Keratinocyte (primary cell): ENCODE data around the gene JPT2. TPM values are rescaled to one million over a fixed set of nuclear protein-coding genes. Genes with fewer than 3 reads are reported as not detected.

Source experiments
- DNase-seq: peaks from one replicate; pipeline ENCODE4 v3.0.0-alpha.2; 2011; ENCODE audit warnings: low read depth, missing footprints, low spot score
- FAIRE-seq: peaks from 2 replicates; lab custom pipeline; 2011; peaks lifted over from hg19 to GRCh38; lab: Jason Lieb, UNC
- H2AFZ ChIP-seq: 2 replicates; pipeline ENCODE4 v1.6.0; 2012; ENCODE audit warnings: low read length, control low read depth, inconsistent platforms; ENCODE audit not compliant: control insufficient read depth
- H3K27ac ChIP-seq: 2 replicates; pipeline ENCODE4 v1.5.1; 2011; ENCODE audit warnings: low read length; ENCODE audit not compliant: control insufficient read depth, insufficient read depth
- H3K27me3 ChIP-seq: 3 replicates; pipeline ENCODE4 v1.6.0; 2011; ENCODE audit warnings: low read length; ENCODE audit not compliant: control insufficient read depth, insufficient read depth; ENCODE audit errors: extremely low read depth
- H3K36me3 ChIP-seq, 2 experiments: 2 replicates in 1 of 2; 3 replicates in 1 of 2; pipeline ENCODE4 v1.5.1; 2011; ENCODE audit warnings: low read length in 2 of 2, mild to moderate bottlenecking in 1 of 2; ENCODE audit not compliant: control insufficient read depth in 2 of 2, insufficient read depth in 2 of 2; ENCODE audit errors: extremely low read depth in 1 of 2
- H3K4me1 ChIP-seq: 3 replicates; pipeline ENCODE4 v1.5.1; 2011; ENCODE audit warnings: low read length; ENCODE audit not compliant: control insufficient read depth, insufficient read depth; ENCODE audit errors: extremely low read depth
- H3K4me2 ChIP-seq: 3 replicates; pipeline ENCODE4 v1.6.0; 2011; ENCODE audit warnings: low read depth, low read length; ENCODE audit not compliant: control insufficient read depth, insufficient read depth; ENCODE audit errors: extremely low read depth
- H3K4me3 ChIP-seq, 3 experiments: fragments of 200-600 bp in 1 of 3; sonication (generic) in 1 of 3; 2 replicates in 2 of 3; 3 replicates in 1 of 3; pipeline ENCODE4 v1.5.1; 2011 to 2016; ENCODE audit warnings: low read length in 3 of 3, mild to moderate bottlenecking in 3 of 3, control low read depth in 2 of 3, inconsistent platforms in 1 of 3, low read depth in 1 of 3, mixed read lengths in 1 of 3, mixed run types in 1 of 3, moderate library complexity in 1 of 3; ENCODE audit not compliant: control insufficient read depth in 2 of 3, insufficient read depth in 2 of 3; ENCODE audit errors: extremely low read depth in 1 of 3
- H3K79me2 ChIP-seq: 2 replicates; pipeline ENCODE4 v1.6.0; 2012; ENCODE audit warnings: low read length; ENCODE audit not compliant: control insufficient read depth, insufficient read depth
- H3K9ac ChIP-seq: 3 replicates; pipeline ENCODE4 v1.6.0; 2011; ENCODE audit warnings: low read length; ENCODE audit not compliant: control insufficient read depth, insufficient read depth; ENCODE audit errors: extremely low read depth
- H3K9me1 ChIP-seq: 3 replicates; pipeline ENCODE4 v1.6.0; 2011; ENCODE audit warnings: low read length; ENCODE audit not compliant: control insufficient read depth, insufficient read depth; ENCODE audit errors: extremely low read depth
- H3K9me3 ChIP-seq: 2 replicates; pipeline ENCODE4 v1.5.1; 2012; ENCODE audit warnings: low read depth, low read length; ENCODE audit not compliant: control insufficient read depth
- H4K20me1 ChIP-seq: 3 replicates; pipeline ENCODE4 v1.6.0; 2011; ENCODE audit warnings: low read length; ENCODE audit not compliant: control insufficient read depth, insufficient read depth; ENCODE audit errors: extremely low read depth
- CTCF ChIP-seq, 3 experiments: IDR thresholded peaks in 1 of 3; conservative IDR thresholded peaks in 1 of 3; optimal IDR thresholded peaks in 1 of 3; 2 replicates in 2 of 3; 3 replicates in 1 of 3; pipeline versions ENCODE3 to v1.5.1; 2011; ENCODE audit warnings: low read length in 3 of 3, mild to moderate bottlenecking in 3 of 3, moderate library complexity in 2 of 3, control low read depth in 1 of 3, inconsistent platforms in 1 of 3; ENCODE audit not compliant: insufficient read depth in 2 of 3; ENCODE audit errors: extremely low read depth in 1 of 3
- EZH2 ChIP-seq: IDR thresholded peaks from one replicate; pipeline ENCODE4 v1.6.1; 2012; ENCODE audit warnings: inconsistent platforms, mild to moderate bottlenecking, low read length, moderate library complexity
- dilution Hi-C: fragments of 300-500 bp; cut with MboI; formaldehyde crosslinking; loops from one replicate; pipeline ENCODE4 v1.7.0; 2020; ENCODE audit warnings: low sequenced_read_pairs; ENCODE audit not compliant: extremely low pct_ligation_motif_present
- polyA plus RNA-seq, 5 experiments: library from polyadenylated mRNA; depleted of rRNA in 3 of 5; stranded (reverse) in 3 of 5; stranded (forward) in 1 of 5; unstranded in 1 of 5; fragments of >200 nt; gene quantifications; 1 replicate in 1 of 5; 2 replicates in 3 of 5; 3 replicates in 1 of 5; pipeline versions ENCODE4 v1.2.1 to v1.2.3, GENCODE V29; 2011 to 2012; ENCODE audit warnings: missing spikeins in 2 of 5, low read depth in 1 of 5, low replicate concordance in 1 of 5

JPT2 gene
- polyA plus RNA-seq, 1 donor (not counting 4 experiments of a cell fraction or from before 2014, with no cell fraction given), result 166 TPM

GRCh38 chr16:1666316-1666715, 11.8 kb upstream of the JPT2 start:
- Histone ChIP-seq H3K4me3 (no peak overlapping the region), H3K4me2 (no peak overlapping the region), H3K9me1 (no peaks in the 10 kb centered on the region), H3K79me2 (no peaks in the 10 kb centered on the region), H3K27me3 (no peaks in the 10 kb centered on the region), H3K9ac (no peak overlapping the region), H3K4me1 (no peaks in the 10 kb centered on the region), H3K9me3 (no peaks in the 10 kb centered on the region), H3K27ac (no peak overlapping the region), H3K36me3 (peaks cover 39 to 56% of the 10 kb centered on the region in 2 experiments), H4K20me1 (no peaks in the 10 kb centered on the region), H2AFZ (no peak overlapping the region)
- TF ChIP-seq CTCF (optimal IDR thresholded peaks at IDR 0.05 in 1 of 3, IDR thresholded peaks at IDR 0.05 in 1 of 3, conservative IDR thresholded peaks at IDR 0.05 in 1 of 3; ENCODE audit: extremely low read depth in 1 of 3, insufficient read depth in 2 of 3, low read length in 3 of 3), result no peak
- no peak for TF ChIP-seq EZH2
- dilution Hi-C loops, result no loop called here
- FAIRE-seq (no peak), DNase-seq (no peak)

GRCh38 chr16:1667271-1667670, 10.8 kb upstream of the JPT2 start:
- no peaks in the 10 kb centered on the region for H4K20me1 ChIP-seq
- DNase-seq (no peak), FAIRE-seq (no peak)
- no peaks in the 10 kb centered on the region for H3K79me2 ChIP-seq
- no peaks in the 10 kb centered on the region for H3K27me3 ChIP-seq
- H3K36me3 ChIP-seq, result peaks cover 43 to 55% of the 10 kb centered on the region in 2 experiments
- no peaks in the 10 kb centered on the region for H3K4me1 ChIP-seq
- no peaks in the 10 kb centered on the region for H3K9me3 ChIP-seq
- H3K27ac ChIP-seq, result no peak overlapping the region
- TF ChIP-seq EZH2 (no peak), CTCF (optimal IDR thresholded peaks at IDR 0.05 in 1 of 3, IDR thresholded peaks at IDR 0.05 in 1 of 3, conservative IDR thresholded peaks at IDR 0.05 in 1 of 3; ENCODE audit: extremely low read depth in 1 of 3, insufficient read depth in 2 of 3, low read length in 3 of 3) (peak in 1 of 3 experiments; percentile 14)
- no peak overlapping the region for H3K4me2 ChIP-seq
- H3K9me1 ChIP-seq, result no peaks in the 10 kb centered on the region
- no peak overlapping the region for H3K4me3 ChIP-seq
- dilution Hi-C loops, result no loop called here
- no peak overlapping the region for H3K9ac ChIP-seq
- H2AFZ ChIP-seq, result no peak overlapping the region
